Testis (tissue), 3 donors: ENCODE data around the gene ADAM12. TPM values are rescaled to one million over a fixed set of nuclear protein-coding genes. Genes with fewer than 3 reads are reported as not detected.

ENCODE experiments used
- DNase-seq: peaks from one replicate; pipeline ENCODE4 v3.0.0-alpha.2; 2019
- H3K27ac ChIP-seq, 2 donors: fragments of 200-600 bp; sonication (generic); one replicate each; pipeline ENCODE4 v1.5.1; 2019
- H3K27me3 ChIP-seq: fragments of 200-600 bp; sonication (generic); one replicate; pipeline ENCODE4 v1.5.1; 2019
- H3K36me3 ChIP-seq: fragments of 200-600 bp; sonication (generic); one replicate; pipeline ENCODE4 v1.5.1; 2017; ENCODE audit warnings: low read depth; ENCODE audit errors: missing control alignments
- H3K4me1 ChIP-seq: fragments of 200-600 bp; sonication (generic); one replicate; pipeline ENCODE4 v1.5.1; 2019
- H3K4me3 ChIP-seq, 2 donors: fragments of 200-600 bp; sonication (generic); one replicate each; pipeline ENCODE4 v1.5.1; 2017 to 2019
- H3K9me3 ChIP-seq: fragments of 200-600 bp; sonication (generic); one replicate; pipeline ENCODE4 v1.5.1; 2017
- POLR2A ChIP-seq: fragments of 450-650 bp; IDR thresholded peaks from one replicate; pipeline ENCODE4 v1.6.1; 2017; ENCODE audit warnings: antibody characterized with exemption, mild to moderate bottlenecking, moderate library complexity
- WGBS, 2 donors: methylation state at CpG; one replicate each; pipeline ENCODE4 v1.1.5; 2018; 5-methylcytosine and 5-hydroxymethylcytosine counted together
- intact Hi-C: fragments of 100-400 bp; cut with DNase I; formaldehyde crosslinking; loops from one replicate; pipeline ENCODE4 v1.15.1; 2023; ENCODE audit warnings: low total_unique reads
- polyA plus RNA-seq: library from polyadenylated mRNA; stranded (reverse); fragments of 350-450 nt; fragmentation: Illumina TruSeq; extraction: RNeasy Lipid Tissue Mini Kit (QIAGEN cat#74804); gene quantifications from one replicate; pipeline ENCODE4 v1.2.3, GENCODE V29; 2014; ENCODE audit warnings: low read depth, low replicate concordance; ENCODE audit not compliant: insufficient read depth
- total RNA-seq, 2 donors: library from RNA; depleted of rRNA; stranded (reverse); fragments of >200 nt; gene quantifications; one replicate each; pipeline ENCODE4 v1.2.3, GENCODE V29; 2016
- TF ChIP-seq, protein P1 (sequence below), 3 experiments: fragments of 450-650 bp in 2 of 3; fragments of 200-600 bp in 1 of 3; sonication (generic) in 1 of 3; IDR thresholded peaks; one replicate each; pipeline ENCODE4 v1.5.1; 2016 to 2019; ENCODE audit warnings: antibody characterized with exemption in 3 of 3, mild to moderate bottlenecking in 2 of 3, moderate library complexity in 1 of 3

ADAM12 gene
- total and polyA plus RNA-seq, 3 donors from 2014 or later = 2.8 to 9.2 (median 6.1) TPM

DNA sequence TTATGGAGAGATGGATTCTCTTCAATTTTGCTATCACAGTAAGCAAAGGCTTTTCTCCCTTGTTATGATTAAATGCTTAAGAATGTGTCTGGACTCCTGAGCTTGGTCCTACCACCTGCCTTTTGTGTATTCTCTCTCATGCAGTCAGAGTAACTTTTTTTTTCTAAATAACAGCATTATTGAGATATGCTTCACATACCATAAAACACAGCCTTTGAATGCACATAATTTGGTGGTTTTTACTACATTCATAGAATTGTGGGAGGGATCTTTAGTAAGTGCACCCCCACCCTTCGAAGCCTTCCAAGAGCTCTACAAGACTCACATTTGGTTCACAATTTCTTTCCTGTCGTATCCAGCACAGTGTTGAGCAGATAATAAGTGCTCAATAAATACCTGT lies 175.5 kb downstream of the ADAM12 start:
- Histone ChIP-seq H3K27me3 (no peaks in the 10 kb centered on the region), H3K9me3 (no peaks in the 10 kb centered on the region), H3K4me1 (no peaks in the 10 kb centered on the region), H3K36me3 (no peaks in the 10 kb centered on the region), H3K27ac (no peak overlapping the region), H3K4me3 (no peak overlapping the region)
- no peak for TF ChIP-seq POLR2A
- TF ChIP-seq, protein P1, sequence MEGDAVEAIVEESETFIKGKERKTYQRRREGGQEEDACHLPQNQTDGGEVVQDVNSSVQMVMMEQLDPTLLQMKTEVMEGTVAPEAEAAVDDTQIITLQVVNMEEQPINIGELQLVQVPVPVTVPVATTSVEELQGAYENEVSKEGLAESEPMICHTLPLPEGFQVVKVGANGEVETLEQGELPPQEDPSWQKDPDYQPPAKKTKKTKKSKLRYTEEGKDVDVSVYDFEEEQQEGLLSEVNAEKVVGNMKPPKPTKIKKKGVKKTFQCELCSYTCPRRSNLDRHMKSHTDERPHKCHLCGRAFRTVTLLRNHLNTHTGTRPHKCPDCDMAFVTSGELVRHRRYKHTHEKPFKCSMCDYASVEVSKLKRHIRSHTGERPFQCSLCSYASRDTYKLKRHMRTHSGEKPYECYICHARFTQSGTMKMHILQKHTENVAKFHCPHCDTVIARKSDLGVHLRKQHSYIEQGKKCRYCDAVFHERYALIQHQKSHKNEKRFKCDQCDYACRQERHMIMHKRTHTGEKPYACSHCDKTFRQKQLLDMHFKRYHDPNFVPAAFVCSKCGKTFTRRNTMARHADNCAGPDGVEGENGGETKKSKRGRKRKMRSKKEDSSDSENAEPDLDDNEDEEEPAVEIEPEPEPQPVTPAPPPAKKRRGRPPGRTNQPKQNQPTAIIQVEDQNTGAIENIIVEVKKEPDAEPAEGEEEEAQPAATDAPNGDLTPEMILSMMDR (IDR thresholded peaks at IDR 0.05) = no peak
- 91 to 93% methylated on average over 2 of the region's 2 CpGs for WGBS, 2 donors
- no peak for DNase-seq
- intact Hi-C loops = no loop called here

DNA sequence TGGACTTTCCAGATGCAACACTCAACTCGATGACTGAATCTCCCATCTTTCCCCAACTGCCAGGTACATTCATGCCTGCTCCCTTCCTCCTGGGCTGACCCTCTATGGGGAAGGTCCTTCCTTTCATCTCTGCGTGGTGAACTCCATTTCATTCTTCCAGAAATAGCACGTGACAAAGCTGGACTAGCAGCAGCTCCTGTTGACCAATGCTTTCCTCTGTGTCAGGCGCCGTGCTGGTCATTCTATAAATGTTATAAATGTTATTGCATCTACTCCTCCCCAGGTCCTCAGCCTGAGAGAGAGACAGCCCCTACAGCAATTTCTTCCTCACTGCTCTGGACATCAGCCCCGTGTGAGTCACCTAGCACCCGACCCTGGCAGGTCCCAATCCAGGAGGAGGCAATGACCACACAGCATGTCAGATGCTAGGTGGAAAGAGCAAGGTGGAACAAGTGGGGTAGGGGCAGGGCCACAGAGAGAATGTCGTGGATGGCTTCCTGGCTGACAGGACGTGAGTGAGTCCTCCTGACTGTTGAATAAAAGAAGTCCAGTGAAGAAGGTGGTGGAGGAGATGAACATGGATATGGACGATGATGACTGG lies 178.1 kb downstream of the ADAM12 start:
- Histone ChIP-seq H3K4me3 (no peak overlapping the region), H3K4me1 (no peaks in the 10 kb centered on the region), H3K9me3 (no peaks in the 10 kb centered on the region), H3K27ac (no peak overlapping the region), H3K36me3 (no peaks in the 10 kb centered on the region), H3K27me3 (no peaks in the 10 kb centered on the region)
- no peak for DNase-seq
- TF ChIP-seq, protein P1 (IDR thresholded peaks at IDR 0.05) = no peak
- no peak for TF ChIP-seq POLR2A
- intact Hi-C loops = no loop called here
- 94 to 95% methylated on average over 10 of the region's 10 CpGs for WGBS, 2 donors

DNA sequence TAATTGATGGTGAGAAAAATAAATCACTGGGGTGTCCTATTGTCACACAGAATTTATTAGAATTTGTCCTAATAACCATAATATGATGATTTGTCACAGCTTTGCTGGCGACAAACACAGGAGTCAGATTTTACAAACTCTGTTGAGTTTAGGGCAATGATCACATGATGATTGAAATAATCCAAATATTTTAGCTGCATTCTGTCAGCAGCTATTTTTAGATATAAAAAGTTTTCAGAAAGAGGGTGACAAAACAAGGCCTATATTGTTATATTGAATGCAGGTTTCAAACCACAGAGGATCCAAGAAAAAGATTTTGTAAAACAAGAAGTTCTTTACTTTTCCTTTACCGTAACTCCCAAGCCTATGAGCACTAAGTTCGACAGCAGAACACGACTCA lies 178.8 kb downstream of the ADAM12 start:
- 62% methylated on average over 4 of the region's 4 CpGs for WGBS, 2 donors
- DNase-seq = no peak
- TF ChIP-seq, protein P1 (IDR thresholded peaks at IDR 0.05) = no peak
- no peak for TF ChIP-seq POLR2A

DNA sequence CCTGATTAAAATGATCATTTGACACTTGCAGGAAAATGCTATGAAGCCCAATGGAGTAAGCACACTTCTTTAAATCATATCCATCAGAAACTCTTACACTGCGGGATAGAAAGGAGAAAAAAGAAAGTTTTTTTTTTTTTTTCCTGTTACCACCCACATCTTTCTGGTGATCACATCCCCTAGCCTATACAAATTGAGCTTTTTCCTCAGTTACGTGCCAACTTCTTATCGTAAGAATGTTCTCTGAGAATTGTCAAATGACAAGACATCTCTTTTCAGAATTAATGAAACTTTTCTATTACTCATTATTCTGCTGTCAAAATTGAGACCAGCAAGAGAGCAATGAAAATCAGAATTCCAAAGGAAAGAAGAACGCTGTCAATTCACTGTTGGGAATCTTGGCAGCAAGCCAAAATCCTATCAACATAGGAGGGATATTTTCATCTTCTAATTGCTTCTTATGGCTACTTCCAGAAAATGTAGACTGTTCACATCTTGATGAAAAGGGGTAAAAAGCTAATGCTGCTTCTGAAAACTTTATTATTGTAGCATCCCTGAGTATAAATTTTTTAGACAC lies 179.5 kb downstream of the ADAM12 start:
- Histone ChIP-seq H3K4me1 (no peaks in the 10 kb centered on the region), H3K9me3 (no peaks in the 10 kb centered on the region), H3K27me3 (no peaks in the 10 kb centered on the region), H3K4me3 (no peak overlapping the region), H3K27ac (no peak overlapping the region), H3K36me3 (no peaks in the 10 kb centered on the region)
- intact Hi-C loops = no loop called here
- DNase-seq = no peak
- no peak for TF ChIP-seq POLR2A
- TF ChIP-seq, protein P1 (IDR thresholded peaks at IDR 0.05) = no peak
- WGBS, 2 donors = 55 to 63% methylated on average over 4 of the region's 4 CpGs

More for the DNA sequence above, 178.8 kb downstream of the ADAM12 start:
- H3K27me3 ChIP-seq = no peaks in the 10 kb centered on the region
- no peak overlapping the region for H3K4me3 ChIP-seq
- intact Hi-C loops = no loop called here
- no peak overlapping the region for H3K27ac ChIP-seq
- no peaks in the 10 kb centered on the region for H3K4me1 ChIP-seq
- no peaks in the 10 kb centered on the region for H3K9me3 ChIP-seq
- no peaks in the 10 kb centered on the region for H3K36me3 ChIP-seq

DNA sequence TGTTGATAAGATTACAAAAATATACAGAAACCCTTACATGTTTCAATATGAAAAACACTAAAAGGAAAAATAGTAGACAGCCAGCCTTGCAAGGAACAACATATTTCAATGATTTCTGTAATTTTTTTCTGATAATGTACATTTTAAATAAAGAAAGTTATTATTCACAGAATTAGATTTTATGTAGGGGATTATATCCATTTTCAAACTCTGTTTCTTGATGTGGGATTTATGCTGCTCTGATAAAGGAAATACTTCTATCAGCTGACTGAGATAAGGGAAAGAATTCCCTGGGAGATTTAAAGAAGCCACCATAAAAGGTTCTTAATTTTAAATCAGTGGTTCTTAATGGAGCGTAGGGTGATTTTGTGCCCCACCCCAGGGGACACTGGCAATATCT lies 180.4 kb downstream of the ADAM12 start:
- no peak overlapping the region for H3K4me3 ChIP-seq
- DNase-seq = no peak
- H3K9me3 ChIP-seq = no peaks in the 10 kb centered on the region
- TF ChIP-seq, protein P1 (IDR thresholded peaks at IDR 0.05) = no peak
- TF ChIP-seq POLR2A = no peak
- H3K27me3 ChIP-seq = no peaks in the 10 kb centered on the region
- H3K36me3 ChIP-seq = no peaks in the 10 kb centered on the region
- 84 to 86% methylated on average over 1 of the region's 1 CpG for WGBS, 2 donors
- no peak overlapping the region for H3K27ac ChIP-seq
- intact Hi-C loops = no loop called here
- no peaks in the 10 kb centered on the region for H3K4me1 ChIP-seq
